ENCODE results near the gene GLI2. TPM values are rescaled to one million over a fixed set of nuclear protein-coding genes. Genes with fewer than 3 reads are reported as not detected.

GLI2 gene
- total and polyA plus RNA-seq, 2 experiments from 2014 or later = 53.6 to 57.0 TPM

DNA sequence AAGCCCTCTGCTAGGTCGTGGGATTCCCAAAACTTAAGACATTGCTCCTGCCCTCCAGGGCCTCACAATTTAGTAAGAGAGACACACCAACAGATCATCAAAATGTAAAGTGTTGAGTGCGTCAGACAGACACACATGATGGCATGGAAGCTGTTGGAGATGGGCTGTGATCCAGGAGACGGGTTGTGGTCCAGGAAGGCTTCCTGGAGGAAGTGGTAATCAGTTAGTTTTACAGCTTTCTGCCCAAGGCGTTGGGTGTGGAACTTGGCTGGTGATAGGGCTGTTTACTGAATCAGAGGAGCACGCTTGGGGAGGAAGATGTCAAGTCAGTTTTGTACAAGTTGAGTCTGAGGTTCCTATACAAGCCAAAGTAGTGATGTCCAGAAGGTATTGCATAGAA, 24.0 kb upstream of the GLI2 start (continued):
- TF ChIP-seq, protein P1, sequence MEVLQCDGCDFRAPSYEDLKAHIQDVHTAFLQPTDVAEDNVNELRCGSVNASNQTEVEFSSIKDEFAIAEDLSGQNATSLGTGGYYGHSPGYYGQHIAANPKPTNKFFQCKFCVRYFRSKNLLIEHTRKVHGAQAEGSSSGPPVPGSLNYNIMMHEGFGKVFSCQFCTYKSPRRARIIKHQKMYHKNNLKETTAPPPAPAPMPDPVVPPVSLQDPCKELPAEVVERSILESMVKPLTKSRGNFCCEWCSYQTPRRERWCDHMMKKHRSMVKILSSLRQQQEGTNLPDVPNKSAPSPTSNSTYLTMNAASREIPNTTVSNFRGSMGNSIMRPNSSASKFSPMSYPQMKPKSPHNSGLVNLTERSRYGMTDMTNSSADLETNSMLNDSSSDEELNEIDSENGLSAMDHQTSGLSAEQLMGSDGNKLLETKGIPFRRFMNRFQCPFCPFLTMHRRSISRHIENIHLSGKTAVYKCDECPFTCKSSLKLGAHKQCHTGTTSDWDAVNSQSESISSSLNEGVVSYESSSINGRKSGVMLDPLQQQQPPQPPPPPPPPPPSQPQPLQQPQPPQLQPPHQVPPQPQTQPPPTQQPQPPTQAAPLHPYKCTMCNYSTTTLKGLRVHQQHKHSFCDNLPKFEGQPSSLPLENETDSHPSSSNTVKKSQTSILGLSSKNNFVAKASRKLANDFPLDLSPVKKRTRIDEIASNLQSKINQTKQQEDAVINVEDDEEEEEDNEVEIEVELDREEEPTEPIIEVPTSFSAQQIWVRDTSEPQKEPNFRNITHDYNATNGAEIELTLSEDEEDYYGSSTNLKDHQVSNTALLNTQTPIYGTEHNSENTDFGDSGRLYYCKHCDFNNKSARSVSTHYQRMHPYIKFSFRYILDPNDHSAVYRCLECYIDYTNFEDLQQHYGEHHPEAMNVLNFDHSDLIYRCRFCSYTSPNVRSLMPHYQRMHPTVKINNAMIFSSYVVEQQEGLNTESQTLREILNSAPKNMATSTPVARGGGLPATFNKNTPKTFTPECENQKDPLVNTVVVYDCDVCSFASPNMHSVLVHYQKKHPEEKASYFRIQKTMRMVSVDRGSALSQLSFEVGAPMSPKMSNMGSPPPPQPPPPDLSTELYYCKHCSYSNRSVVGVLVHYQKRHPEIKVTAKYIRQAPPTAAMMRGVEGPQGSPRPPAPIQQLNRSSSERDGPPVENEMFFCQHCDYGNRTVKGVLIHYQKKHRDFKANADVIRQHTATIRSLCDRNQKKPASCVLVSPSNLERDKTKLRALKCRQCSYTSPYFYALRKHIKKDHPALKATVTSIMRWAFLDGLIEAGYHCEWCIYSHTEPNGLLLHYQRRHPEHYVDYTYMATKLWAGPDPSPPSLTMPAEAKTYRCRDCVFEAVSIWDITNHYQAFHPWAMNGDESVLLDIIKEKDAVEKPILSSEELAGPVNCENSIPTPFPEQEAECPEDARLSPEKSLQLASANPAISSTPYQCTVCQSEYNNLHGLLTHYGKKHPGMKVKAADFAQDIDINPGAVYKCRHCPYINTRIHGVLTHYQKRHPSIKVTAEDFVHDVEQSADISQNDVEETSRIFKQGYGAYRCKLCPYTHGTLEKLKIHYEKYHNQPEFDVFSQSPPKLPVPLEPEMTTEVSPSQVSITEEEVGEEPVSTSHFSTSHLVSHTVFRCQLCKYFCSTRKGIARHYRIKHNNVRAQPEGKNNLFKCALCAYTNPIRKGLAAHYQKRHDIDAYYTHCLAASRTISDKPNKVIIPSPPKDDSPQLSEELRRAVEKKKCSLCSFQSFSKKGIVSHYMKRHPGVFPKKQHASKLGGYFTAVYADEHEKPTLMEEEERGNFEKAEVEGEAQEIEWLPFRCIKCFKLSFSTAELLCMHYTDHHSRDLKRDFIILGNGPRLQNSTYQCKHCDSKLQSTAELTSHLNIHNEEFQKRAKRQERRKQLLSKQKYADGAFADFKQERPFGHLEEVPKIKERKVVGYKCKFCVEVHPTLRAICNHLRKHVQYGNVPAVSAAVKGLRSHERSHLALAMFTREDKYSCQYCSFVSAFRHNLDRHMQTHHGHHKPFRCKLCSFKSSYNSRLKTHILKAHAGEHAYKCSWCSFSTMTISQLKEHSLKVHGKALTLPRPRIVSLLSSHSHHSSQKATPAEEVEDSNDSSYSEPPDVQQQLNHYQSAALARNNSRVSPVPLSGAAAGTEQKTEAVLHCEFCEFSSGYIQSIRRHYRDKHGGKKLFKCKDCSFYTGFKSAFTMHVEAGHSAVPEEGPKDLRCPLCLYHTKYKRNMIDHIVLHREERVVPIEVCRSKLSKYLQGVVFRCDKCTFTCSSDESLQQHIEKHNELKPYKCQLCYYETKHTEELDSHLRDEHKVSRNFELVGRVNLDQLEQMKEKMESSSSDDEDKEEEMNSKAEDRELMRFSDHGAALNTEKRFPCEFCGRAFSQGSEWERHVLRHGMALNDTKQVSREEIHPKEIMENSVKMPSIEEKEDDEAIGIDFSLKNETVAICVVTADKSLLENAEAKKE (CRISPR knock-in tag; IDR thresholded peaks at IDR 0.05) = no peak
- TF ChIP-seq STAT1 (IDR thresholded peaks at IDR 0.05; ENCODE audit: unreplicated experiment) = no peak

DNA sequence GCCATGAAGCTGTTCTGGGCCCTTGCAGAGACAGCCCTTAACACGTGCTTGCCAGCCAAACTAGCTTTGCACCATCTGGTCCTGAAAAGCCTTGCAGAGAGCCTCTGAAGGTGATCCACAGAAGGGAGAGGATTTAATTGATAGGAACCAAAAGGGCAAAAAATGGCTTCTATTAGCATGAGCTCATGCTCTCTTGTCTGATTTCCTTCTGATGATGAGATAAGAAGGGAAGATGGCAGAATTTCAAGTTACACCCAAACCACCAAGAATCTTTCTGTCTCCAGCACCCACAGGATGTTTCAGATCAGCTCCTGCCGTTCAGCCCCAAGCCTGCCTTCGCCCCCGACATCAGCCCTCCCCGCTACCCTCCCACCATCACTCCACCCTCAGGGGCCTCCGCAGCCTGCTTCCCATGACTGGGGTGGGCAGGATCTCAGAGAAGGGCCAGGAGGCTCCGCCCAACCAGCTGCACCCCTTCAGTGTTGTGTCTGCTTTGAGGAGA, 23.4 kb upstream of the GLI2 start:
- Mint-ChIP-seq H3K36me3 (ENCODE audit: low read depth) (no peaks in the 10 kb centered on the region), H3K4me3 (no peak overlapping the region), H3K4me1 (peaks cover 60% of the 10 kb centered on the region), H3K27ac (no peak overlapping the region), H3K27me3 (ENCODE audit: insufficient read depth, low read depth, poor library complexity) (peaks cover 32% of the 10 kb centered on the region), H3K9me3 (no peaks in the 10 kb centered on the region)
- peaks cover 10% of the 10 kb centered on the region; the same call in 1 of the 2 replicates for H3K27me3 ChIP-seq (ENCODE audit: insufficient read depth)
- no peak overlapping the region for H3K27ac ChIP-seq (ENCODE audit: low read depth)
- H3K4me2 ChIP-seq = peak overlapping the region; percentile 33; the same call in 1 of the 2 replicates
- H4K20me1 ChIP-seq (replicated peaks; ENCODE audit: insufficient read depth) = no peaks in the 10 kb centered on the region
- peaks cover 55% of the 10 kb centered on the region for H3K4me1 ChIP-seq (ENCODE audit: insufficient read depth)
- H3K79me2 ChIP-seq (replicated peaks; ENCODE audit: insufficient read depth) = no peaks in the 10 kb centered on the region
- H3K36me3 ChIP-seq (ENCODE audit: insufficient read depth) = no peaks in the 10 kb centered on the region; the same call in 1 of the 2 replicates
- ATAC-seq (no peak), DNase-seq (ENCODE audit: low spot score) (no peak)
- 0 out of 2 replicates have a peak, but pooled peaks cover 5% of the 10 kb centered on the region for H3K9me2 ChIP-seq (ENCODE audit: insufficient read depth)
- peaks cover 27% of the 10 kb centered on the region for H3F3A ChIP-seq (replicated peaks; ENCODE audit: low read depth)
- no peak overlapping the region for H3K4me3 ChIP-seq
- no peak overlapping the region for H2AFZ ChIP-seq
- no peak for TF ChIP-seq CREB1 (CRISPR knock-in tag; IDR thresholded peaks at IDR 0.05; ENCODE audit: low read depth)
- no peak for TF ChIP-seq POLR2AphosphoS5 (IDR thresholded peaks at IDR 0.05; ENCODE audit: low read depth)
- TF ChIP-seq, protein P1 (CRISPR knock-in tag; IDR thresholded peaks at IDR 0.05) = no peak
- TF ChIP-seq, protein P2, sequence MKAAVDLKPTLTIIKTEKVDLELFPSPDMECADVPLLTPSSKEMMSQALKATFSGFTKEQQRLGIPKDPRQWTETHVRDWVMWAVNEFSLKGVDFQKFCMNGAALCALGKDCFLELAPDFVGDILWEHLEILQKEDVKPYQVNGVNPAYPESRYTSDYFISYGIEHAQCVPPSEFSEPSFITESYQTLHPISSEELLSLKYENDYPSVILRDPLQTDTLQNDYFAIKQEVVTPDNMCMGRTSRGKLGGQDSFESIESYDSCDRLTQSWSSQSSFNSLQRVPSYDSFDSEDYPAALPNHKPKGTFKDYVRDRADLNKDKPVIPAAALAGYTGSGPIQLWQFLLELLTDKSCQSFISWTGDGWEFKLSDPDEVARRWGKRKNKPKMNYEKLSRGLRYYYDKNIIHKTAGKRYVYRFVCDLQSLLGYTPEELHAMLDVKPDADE (IDR thresholded peaks at IDR 0.05) = no peak
